Activated CD4-positive, alpha-beta T cell treated with anti-CD3 and anti-CD28 coated beads, Interleukin-2, amount 50 U/mL, for 24 hours (primary cell): ENCODE data around the gene S100A12.

Experiments used
- DNase-seq, 2 donors: peaks; one replicate each; pipeline ENCODE4 v3.0.0-alpha.2; 2020; ENCODE audit warnings: low read depth in 1 of 2, low spot score in 1 of 2

S100A12 gene

DNA sequence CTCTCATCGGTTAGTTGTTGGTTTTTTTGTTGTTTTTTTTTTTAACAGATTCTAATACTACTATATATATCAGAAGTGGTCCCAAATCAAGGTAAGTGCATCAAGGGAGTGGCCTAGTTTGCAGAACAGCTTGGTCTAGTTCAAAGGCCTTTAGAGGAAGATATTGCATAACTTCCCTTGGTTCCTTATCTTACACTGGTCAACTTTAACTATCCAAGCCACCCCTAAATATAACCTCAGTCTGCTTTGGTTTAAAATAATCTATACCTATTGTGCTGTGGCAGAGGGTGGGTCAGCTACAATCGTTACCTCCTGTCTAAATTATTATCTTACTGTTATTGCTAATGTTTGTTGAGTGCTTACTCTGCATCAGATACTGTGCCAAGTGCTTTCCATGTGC, 6.9 kb downstream of the S100A12 start:
- DNase-seq, result no peak

DNA sequence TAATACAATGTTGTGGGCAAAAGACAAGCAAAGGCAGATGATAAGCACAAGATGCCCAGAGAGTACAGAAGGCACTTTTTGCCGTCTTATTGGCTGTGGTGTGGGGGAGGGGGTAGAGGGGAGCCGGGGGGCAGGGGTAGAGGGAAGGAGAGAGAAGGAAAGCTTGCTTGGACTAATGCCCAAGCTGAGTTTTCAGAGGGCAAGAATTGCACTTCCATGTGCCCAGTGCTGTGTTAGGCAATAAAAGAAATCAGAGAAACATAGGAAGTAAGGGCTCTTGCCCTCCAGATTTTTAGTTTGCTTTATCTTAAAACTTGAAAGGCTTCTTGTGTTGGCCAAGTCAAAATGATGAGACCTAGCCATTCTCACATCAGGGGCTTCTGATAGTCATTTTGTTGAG, 8.3 kb downstream of the S100A12 start:
- no peak for DNase-seq

DNA sequence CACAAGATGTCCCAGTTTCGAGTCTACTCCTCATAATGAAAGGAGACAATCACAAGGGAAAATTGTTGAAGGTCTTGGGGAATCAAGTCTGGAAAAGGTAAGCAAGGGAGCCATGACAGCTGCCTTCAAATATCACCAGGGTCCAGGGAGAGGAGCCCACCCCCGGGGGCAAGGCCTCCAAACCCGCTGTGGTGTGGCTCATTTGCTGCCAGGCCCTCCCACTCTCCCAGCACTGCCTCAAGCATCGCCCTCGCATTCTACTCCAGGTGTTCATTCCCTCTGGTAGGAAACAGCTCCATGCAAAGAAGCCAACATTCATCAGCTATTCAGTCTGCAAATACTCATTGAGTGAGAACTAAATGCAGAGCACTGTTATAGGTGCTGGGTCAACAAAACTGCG, 9.2 kb downstream of the S100A12 start:
- DNase-seq, result no peak

- no peak for DNase-seq
These were observed 9.7 kb downstream of the S100A12 start for GRCh38 chr1:153365696-153366095.

- DNase-seq, result no peak
These were observed 10.4 kb downstream of the S100A12 start for GRCh38 chr1:153364766-153365666.

- no peak for DNase-seq
These were observed 11.3 kb downstream of the S100A12 start for GRCh38 chr1:153364156-153364555.

- no peak for DNase-seq
These were observed 11.8 kb downstream of the S100A12 start for GRCh38 chr1:153363641-153364040.

- DNase-seq, result no peak
These were observed 13.1 kb downstream of the S100A12 start for GRCh38 chr1:153362187-153362775.

- no peak for DNase-seq
These were observed 13.8 kb downstream of the S100A12 start for GRCh38 chr1:153361480-153362109.

DNA sequence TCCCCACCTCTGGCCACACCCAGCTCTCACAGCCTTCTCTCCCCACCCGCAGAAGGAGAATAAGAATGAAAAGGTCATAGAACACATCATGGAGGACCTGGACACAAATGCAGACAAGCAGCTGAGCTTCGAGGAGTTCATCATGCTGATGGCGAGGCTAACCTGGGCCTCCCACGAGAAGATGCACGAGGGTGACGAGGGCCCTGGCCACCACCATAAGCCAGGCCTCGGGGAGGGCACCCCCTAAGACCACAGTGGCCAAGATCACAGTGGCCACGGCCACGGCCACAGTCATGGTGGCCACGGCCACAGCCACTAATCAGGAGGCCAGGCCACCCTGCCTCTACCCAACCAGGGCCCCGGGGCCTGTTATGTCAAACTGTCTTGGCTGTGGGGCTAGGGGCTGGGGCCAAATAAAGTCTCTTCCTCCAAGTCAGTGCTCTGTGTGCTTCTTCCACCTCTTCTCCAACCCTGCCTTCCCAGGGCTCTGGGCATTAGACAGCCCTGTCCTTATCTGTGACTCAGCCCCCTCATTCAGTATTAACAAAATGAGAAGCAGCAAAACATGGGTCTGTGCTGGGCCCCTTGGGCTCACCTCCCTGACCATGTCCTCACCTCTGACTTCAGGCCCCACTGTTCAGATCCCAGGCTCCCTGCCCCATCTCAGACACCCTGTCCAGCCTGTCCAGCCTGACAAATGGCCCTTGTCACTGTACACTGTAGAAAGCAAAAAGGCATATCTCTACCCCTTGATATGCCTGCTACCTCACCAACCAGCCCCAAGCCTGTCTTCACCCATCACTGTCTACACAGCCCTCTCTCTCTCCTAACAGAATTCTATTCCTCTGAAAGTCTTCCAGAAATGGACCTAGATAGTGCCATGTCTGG, 14.6 kb downstream of the S100A12 start:
- DNase-seq, result no peak

- DNase-seq, result no peak
These were observed 15.2 kb downstream of the S100A12 start for GRCh38 chr1:153360190-153360589.

DNA sequence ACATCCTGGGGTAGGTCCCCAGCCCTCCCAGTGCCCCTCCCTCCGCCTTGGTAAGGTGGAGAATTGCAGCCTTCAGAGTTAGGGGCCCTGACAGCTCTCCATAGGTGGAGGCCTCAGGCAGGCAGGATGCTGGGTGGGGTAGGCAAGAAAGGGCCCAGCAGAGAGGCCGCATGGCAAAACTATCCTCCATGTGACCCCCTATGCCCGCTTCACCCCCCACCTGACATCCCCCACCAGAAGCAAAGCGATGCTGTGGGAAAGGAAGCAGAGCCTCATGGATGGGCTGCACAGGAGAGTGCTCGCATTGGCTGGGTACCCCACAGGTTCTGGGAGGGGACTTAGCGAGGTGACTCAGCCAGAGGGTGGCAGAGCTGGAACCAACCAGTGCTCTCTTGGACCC, 16.2 kb downstream of the S100A12 start:
- DNase-seq, result no peak

DNA sequence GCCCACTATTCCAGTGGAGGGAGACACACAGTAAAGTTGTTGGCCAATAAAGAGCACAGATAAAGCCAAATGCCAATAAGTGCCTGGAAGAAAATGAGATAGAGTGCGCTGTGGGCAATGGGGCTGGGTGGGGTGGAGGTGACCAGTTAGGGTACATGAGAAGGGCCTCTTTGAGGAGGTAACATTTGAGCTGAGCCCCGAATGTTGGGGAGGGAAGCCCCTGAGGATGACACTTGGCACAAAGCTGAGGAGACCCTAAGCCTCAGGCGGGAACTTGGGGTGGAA, 16.8 kb downstream of the S100A12 start:
- DNase-seq, result no peak

- no peak for DNase-seq
These were observed 17.3 kb downstream of the S100A12 start, which contains the start of gene S100A9 for GRCh38 chr1:153357853-153358690. Gene S100A9, plus strand, starts transcription at chr1:153357854. Its CDS starts 430 bp downstream, at chr1:153358284.

- no peak for DNase-seq
These were observed 18.2 kb downstream of the S100A12 start for GRCh38 chr1:153357076-153357852.

DNA sequence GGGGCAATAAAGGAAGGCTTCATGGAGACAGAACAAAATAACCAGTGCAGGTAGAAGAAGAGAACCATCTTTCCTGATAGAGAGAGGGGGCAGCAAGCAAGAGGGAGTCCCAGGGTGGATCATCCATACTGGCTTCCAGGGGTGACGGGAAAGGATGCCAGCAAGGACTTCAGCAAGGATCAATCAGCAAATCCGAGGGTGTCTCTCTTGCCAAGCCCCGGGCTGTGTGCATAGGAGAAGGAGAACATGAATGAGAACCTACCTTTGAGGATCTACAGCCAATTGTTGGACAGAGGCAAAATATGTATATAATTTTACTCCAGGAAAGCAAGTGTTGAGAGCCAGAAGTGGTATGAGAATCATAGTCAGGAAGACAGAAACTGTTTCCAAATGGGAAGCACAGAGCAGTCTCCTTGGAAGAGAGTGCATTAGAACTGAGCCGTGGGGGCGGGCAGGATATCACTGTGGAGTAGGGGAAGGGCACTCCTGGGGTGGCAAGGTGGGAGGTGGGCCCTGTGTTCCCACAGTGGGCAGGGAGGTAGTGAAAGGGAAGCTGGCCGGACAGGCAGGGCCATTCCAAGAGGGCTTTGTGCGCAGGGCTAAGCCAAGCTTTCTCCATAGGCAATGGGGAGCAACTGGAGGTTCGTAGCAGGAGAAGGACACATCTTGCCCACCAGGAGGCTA, 18.9 kb downstream of the S100A12 start:
- DNase-seq, result no peak

DNA sequence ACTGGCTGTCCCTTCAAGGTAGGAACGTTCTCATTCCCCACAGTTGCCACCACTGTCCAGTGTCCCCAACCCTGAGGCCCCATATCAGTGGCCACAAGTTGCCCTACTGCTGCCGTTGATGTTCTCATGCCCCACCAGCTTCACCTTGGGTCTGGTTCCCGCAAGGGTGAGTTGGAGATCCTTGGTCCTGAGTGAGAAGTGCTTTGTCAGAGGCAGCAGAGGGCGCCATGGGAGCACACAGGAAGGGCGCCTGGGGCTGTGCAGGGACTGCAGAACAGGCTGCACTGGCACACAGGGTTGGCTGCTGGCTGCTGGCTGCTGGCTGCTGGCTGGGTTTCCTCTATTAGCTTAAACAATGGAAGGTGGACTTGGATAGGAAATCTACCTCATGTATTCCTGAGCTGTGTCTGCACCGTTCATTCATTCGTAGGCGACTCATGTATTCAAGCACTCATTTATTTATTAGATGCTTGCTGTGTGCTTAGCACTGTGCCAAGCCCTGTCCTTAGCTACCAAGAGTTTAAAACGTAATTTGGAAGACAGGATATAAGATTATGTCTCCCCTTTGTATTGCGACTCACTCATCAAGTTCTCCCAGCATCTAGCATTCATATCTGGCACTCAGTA, 19.9 kb downstream of the S100A12 start:
- DNase-seq, result peak in 1 of 2 donors; percentile 13

DNA sequence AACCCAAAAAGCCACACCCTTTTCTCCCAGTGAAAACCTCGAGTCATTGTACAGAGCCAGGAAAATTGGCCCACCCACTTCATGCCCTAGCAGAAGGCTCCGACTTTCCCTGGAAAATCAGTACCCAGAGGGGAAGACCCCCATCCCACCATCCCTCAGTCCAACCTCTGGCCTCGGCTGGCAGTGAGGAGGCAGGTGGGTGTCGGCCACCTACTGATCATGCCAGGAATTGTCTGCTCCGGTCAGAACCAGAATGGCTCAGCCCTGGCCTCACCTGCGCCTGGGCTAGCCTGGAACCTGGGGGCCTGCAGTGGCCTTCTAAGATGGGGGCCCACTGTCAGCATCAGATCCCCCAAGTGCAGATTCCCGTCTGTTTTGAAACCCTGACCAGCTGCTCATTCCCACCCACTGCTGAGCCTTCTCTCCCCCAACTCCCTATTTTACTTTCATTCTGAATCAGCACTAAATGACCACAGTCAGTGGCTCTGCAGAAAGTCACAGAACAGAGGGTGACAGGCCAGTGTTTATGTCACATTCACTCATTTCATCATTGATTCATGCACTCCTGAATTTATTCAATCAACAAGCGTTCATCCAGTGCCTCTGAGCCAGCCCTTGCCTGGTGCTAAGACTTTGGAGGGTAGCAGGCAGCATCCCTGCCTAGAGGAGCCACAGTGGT, 20.8 kb downstream of the S100A12 start:
- no peak for DNase-seq
